H1 (cell line): ENCODE results near the gene HPS5. TPM values are rescaled to one million over a fixed set of nuclear protein-coding genes. Genes with fewer than 3 reads are reported as not detected.

ENCODE experiments used
- CTCF ChIA-PET: fragments of 300-600 bp; sonication (Branson Sonifier 250); formaldehyde crosslinking; loops from one replicate; lab custom pipeline; 2021; ENCODE audit not compliant: partially characterized antibody; lab: Charles Lee
- POLR2A ChIA-PET: fragments of 300-600 bp; sonication (Branson Sonifier 250); formaldehyde crosslinking; loops from one replicate; lab custom pipeline; 2021; ENCODE audit warnings: inconsistent platforms; ENCODE audit not compliant: partially characterized antibody; lab: Charles Lee
- DNase-seq, 2 experiments: peaks; one replicate each; pipeline versions ENCODE4 v3.0.0 to v3.0.0-alpha.2; 2010 to 2022; ENCODE audit warnings: low spot score in 2 of 2, low read depth in 1 of 2, mixed read lengths in 1 of 2
- FAIRE-seq: peaks from 2 replicates; lab custom pipeline; 2011; peaks lifted over from hg19 to GRCh38; lab: Jason Lieb, UNC
- H2AFZ ChIP-seq: 2 replicates; pipeline ENCODE4 v1.8.1; 2012; ENCODE audit warnings: low read length, inconsistent platforms
- H2AK5ac ChIP-seq: 2 replicates; pipeline ENCODE4 v1.6.1; 2013; ENCODE audit warnings: low read depth, low read length
- H2BK120ac ChIP-seq: replicated peaks from 2 replicates; pipeline ENCODE3; 2013; ENCODE audit warnings: low read depth, low read length, inconsistent platforms
- H2BK12ac ChIP-seq: 2 replicates; pipeline ENCODE4 v1.6.1; 2013; ENCODE audit warnings: low read depth, low read length
- H2BK15ac ChIP-seq: 2 replicates; pipeline ENCODE4 v1.6.1; 2013; ENCODE audit warnings: low read length
- H2BK20ac ChIP-seq: 2 replicates; pipeline ENCODE4 v1.6.1; 2013; ENCODE audit warnings: low read length
- H2BK5ac ChIP-seq: 2 replicates; pipeline ENCODE4 v1.6.1; 2013; ENCODE audit warnings: low read depth, low read length
- H3K14ac ChIP-seq: 2 replicates; pipeline ENCODE4 v1.6.1; 2013; ENCODE audit warnings: inconsistent platforms; ENCODE audit not compliant: insufficient read length
- H3K18ac ChIP-seq: 2 replicates; pipeline ENCODE4 v1.6.1; 2013; ENCODE audit warnings: low read length; ENCODE audit errors: extremely low read depth
- H3K23ac ChIP-seq: 2 replicates; pipeline ENCODE4 v1.6.1; 2013; ENCODE audit warnings: inconsistent platforms; ENCODE audit not compliant: insufficient read length
- H3K23me2 ChIP-seq: 2 replicates; pipeline ENCODE4 v1.6.1; 2013; ENCODE audit warnings: low read depth, low read length
- H3K27ac ChIP-seq: 2 replicates; pipeline ENCODE4 v1.6.1; 2011; ENCODE audit warnings: low read depth, low read length, inconsistent platforms
- H3K27me3 ChIP-seq, 4 experiments: replicated peaks in 1 of 4; 1 replicate in 1 of 4; 2 replicates in 3 of 4; pipeline versions ENCODE4 v1.6.1 to v1.8.1; 2011 to 2013; ENCODE audit warnings: low read length in 3 of 4, mild to moderate bottlenecking in 3 of 4, inconsistent platforms in 2 of 4, mixed read lengths in 2 of 4, moderate library complexity in 1 of 4; ENCODE audit not compliant: control insufficient read depth in 3 of 4, insufficient read depth in 3 of 4; ENCODE audit errors: extremely low read depth in 1 of 4
- H3K36me3 ChIP-seq, 4 experiments: 2 replicates each; pipeline versions ENCODE4 v1.6.1 to v1.8.1; 2011 to 2013; ENCODE audit warnings: mild to moderate bottlenecking in 4 of 4, low read length in 3 of 4, moderate library complexity in 2 of 4, control low read depth in 1 of 4, inconsistent platforms in 1 of 4; ENCODE audit not compliant: insufficient read depth in 4 of 4, control insufficient read depth in 2 of 4
- H3K4ac ChIP-seq: replicated peaks from 2 replicates; pipeline ENCODE3; 2013; ENCODE audit warnings: low read length, low read depth, mixed read lengths, inconsistent platforms; ENCODE audit not compliant: insufficient read length
- H3K4me1 ChIP-seq, 4 experiments: replicated peaks in 1 of 4; 1 replicate in 1 of 4; 2 replicates in 3 of 4; pipeline versions ENCODE4 v1.6.1 to v1.8.1; 2011 to 2013; ENCODE audit warnings: low read length in 3 of 4, inconsistent platforms in 2 of 4, mixed read lengths in 1 of 4; ENCODE audit not compliant: insufficient read depth in 4 of 4, control insufficient read depth in 3 of 4
- H3K4me2 ChIP-seq, 2 experiments: 2 replicates each; pipeline versions ENCODE4 v1.6.1 to v1.8.1; 2011 to 2013; ENCODE audit warnings: low read depth in 2 of 2, low read length in 2 of 2, control low read depth in 1 of 2, inconsistent platforms in 1 of 2, mild to moderate bottlenecking in 1 of 2; ENCODE audit not compliant: insufficient read depth in 1 of 2
- H3K4me3 ChIP-seq, 4 experiments: fragments of 200-600, 300-600 bp in 1 of 4; sonication (generic), shearing (Covaris generic), sonication (Bioruptor Twin) in 1 of 4; 2 replicates each; pipeline versions ENCODE4 v1.5.1 to v1.8.1; 2011 to 2016; ENCODE audit warnings: low read length in 4 of 4, low read depth in 3 of 4, control low read depth in 2 of 4, inconsistent platforms in 2 of 4, mild to moderate bottlenecking in 2 of 4, mixed read lengths in 1 of 4, moderate library complexity in 1 of 4; ENCODE audit not compliant: insufficient read depth in 2 of 4; ENCODE audit errors: extremely low read depth in 1 of 4
- H3K56ac ChIP-seq: replicated peaks from 2 replicates; pipeline ENCODE3; 2013; ENCODE audit warnings: low read depth, mild to moderate bottlenecking, mixed read lengths, low read length, inconsistent platforms; ENCODE audit not compliant: insufficient read length
- H3K79me1 ChIP-seq: 2 replicates; pipeline ENCODE4 v1.6.1; 2013; ENCODE audit warnings: low read depth, low read length, control low read depth
- H3K79me2 ChIP-seq, 2 experiments: 2 replicates each; pipeline versions ENCODE4 v1.6.1 to v1.8.1; 2012 to 2013; ENCODE audit warnings: low read length in 2 of 2, mild to moderate bottlenecking in 2 of 2, inconsistent platforms in 1 of 2; ENCODE audit not compliant: insufficient read depth in 2 of 2, control insufficient read depth in 1 of 2
- H3K9ac ChIP-seq, 4 experiments: replicated peaks in 1 of 4; 1 replicate in 1 of 4; 2 replicates in 3 of 4; pipeline versions ENCODE4 v1.6.1 to v1.8.1; 2011 to 2013; ENCODE audit warnings: low read depth in 3 of 4, low read length in 3 of 4, control low read depth in 2 of 4, mild to moderate bottlenecking in 2 of 4, moderate library complexity in 2 of 4, inconsistent platforms in 1 of 4; ENCODE audit errors: extremely low read depth in 1 of 4
- H3K9me3 ChIP-seq, 2 experiments: 2 replicates each; pipeline versions ENCODE4 v1.6.1 to v1.8.1; 2012 to 2013; ENCODE audit warnings: mild to moderate bottlenecking in 2 of 2, moderate library complexity in 2 of 2, control low read depth in 1 of 2, inconsistent platforms in 1 of 2, low read depth in 1 of 2, low read length in 1 of 2, mixed read lengths in 1 of 2; ENCODE audit not compliant: insufficient read depth in 2 of 2
- H4K20me1 ChIP-seq, 2 experiments: replicated peaks in 1 of 2; 2 replicates each; pipeline versions ENCODE3 to v1.8.1; 2011 to 2013; ENCODE audit warnings: inconsistent platforms in 2 of 2, low read length in 2 of 2, mild to moderate bottlenecking in 1 of 2; ENCODE audit not compliant: insufficient read depth in 2 of 2, control insufficient read depth in 1 of 2
- H4K5ac ChIP-seq: 2 replicates; pipeline ENCODE4 v1.6.1; 2013; ENCODE audit warnings: low read length, low read depth, mixed read lengths, inconsistent platforms; ENCODE audit not compliant: insufficient read length
- H4K8ac ChIP-seq: 2 replicates; pipeline ENCODE4 v1.8.0; 2013; ENCODE audit warnings: mild to moderate bottlenecking, moderate library complexity, low read length, inconsistent platforms; ENCODE audit not compliant: insufficient read depth; ENCODE audit errors: extremely low read depth
- H4K91ac ChIP-seq: replicated peaks from 2 replicates; pipeline ENCODE3; 2013; ENCODE audit warnings: low read length, mixed read lengths, inconsistent platforms; ENCODE audit not compliant: insufficient read length
- ASH2L ChIP-seq: fragments of 200-600, 300-600 bp; sonication (generic); IDR thresholded peaks from one replicate; pipeline ENCODE4 v1.7.1; 2017; ENCODE audit warnings: low read length
- BRCA1 ChIP-seq: IDR thresholded peaks from 2 replicates; pipeline ENCODE4 v1.6.1; 2012; ENCODE audit warnings: low read depth, low read length, improper control_type of control experiment
- CHD2 ChIP-seq: IDR thresholded peaks from 2 replicates; pipeline ENCODE4 v1.6.1; 2012; ENCODE audit warnings: low read length, improper control_type of control experiment
- EGR1 ChIP-seq: IDR thresholded peaks from 2 replicates; pipeline ENCODE4 v1.6.1; 2011; ENCODE audit warnings: low read depth, low read length, borderline replicate concordance
- FOSL1 ChIP-seq: IDR thresholded peaks from 2 replicates; pipeline ENCODE4 v1.6.1; 2011; ENCODE audit warnings: mild to moderate bottlenecking, low read depth, low read length, moderate library complexity; ENCODE audit not compliant: insufficient read depth
- MAFK ChIP-seq: IDR thresholded peaks from 2 replicates; pipeline ENCODE4 v1.6.1; 2012; ENCODE audit warnings: low read depth, mild to moderate bottlenecking, improper control_type of control experiment, low read length
- TAF1 ChIP-seq: IDR thresholded peaks from 2 replicates; pipeline ENCODE4 v1.6.1; 2011; ENCODE audit warnings: mild to moderate bottlenecking, low read depth, low read length
- WGBS, 2 experiments: shearing (Covaris generic) in 1 of 2; methylation state at CpG; one replicate each; pipeline versions ENCODE4 v1.1.6 to v1.1.7; 2013 to 2015; ENCODE audit warnings: low lambda C conversion rate in 2 of 2, mixed read lengths in 2 of 2, inconsistent platforms in 1 of 2, low coverage in 1 of 2, missing lambda C conversion rate in 1 of 2; ENCODE audit not compliant: insufficient replicate concordance in 2 of 2, insufficient coverage in 1 of 2, insufficient read length in 1 of 2; ENCODE audit errors: extremely low coverage in 1 of 2, missing lambda C conversion rate in 1 of 2; 5-methylcytosine and 5-hydroxymethylcytosine counted together
- polyA plus RNA-seq, 7 experiments: library from polyadenylated mRNA; depleted of rRNA in 3 of 7; stranded (reverse) in 5 of 7; unstranded in 2 of 7; fragments of >200 nt in 5 of 7; fragments of 200-250 nt in 2 of 7; gene quantifications; 1 replicate in 5 of 7; 2 replicates in 1 of 7; 4 replicates in 1 of 7; pipeline versions ENCODE4 v1.2.1 to v1.2.3, GENCODE V29; 2011 to 2013; ENCODE audit warnings: missing spikeins in 2 of 7, mixed read lengths in 2 of 7
- total RNA-seq: library from RNA; stranded (reverse); fragmentation: NEBNext Ultra II Directional; extraction: Animal tissue kit (Norgen Biotek cat#: 25700); gene quantifications from 2 replicates; pipeline ENCODE4 v1.2.1, GENCODE V29; 2021

HPS5 gene
- total and polyA plus RNA-seq, 2 of the 8 experiments (the other 6 are each of a cell fraction or from before 2014, with no cell fraction given): 5.0 to 18.5 TPM

- Histone ChIP-seq H3K79me2 (no peaks in the 10 kb centered on the region), H3K27me3 (no peaks in the 10 kb centered on the region; a peak in 1 of 7 replicates), H2AFZ (no peak overlapping the region), H3K27ac (no peak overlapping the region), H4K91ac (no peak overlapping the region), H3K56ac (no peak overlapping the region), H3K9ac (no peak overlapping the region), H2BK15ac (no peak overlapping the region), H3K4ac (no peak overlapping the region), H3K4me3 (no peak overlapping the region), H3K36me3 (no peaks in the 10 kb centered on the region), H3K9me3 (no peaks in the 10 kb centered on the region), H3K18ac (no peak overlapping the region), H3K4me2 (no peak overlapping the region), H3K79me1 (no peaks in the 10 kb centered on the region), H2BK20ac (no peak overlapping the region), H2BK5ac (no peak overlapping the region), H4K20me1 (no peaks in the 10 kb centered on the region), H2AK5ac (no peak overlapping the region), H3K23me2 (no peaks in the 10 kb centered on the region), H4K5ac (no peak overlapping the region), H4K8ac (no peak overlapping the region), H3K4me1 (no peaks in the 10 kb centered on the region), H2BK120ac (no peak overlapping the region), H3K14ac (no peak overlapping the region), H3K23ac (no peak overlapping the region), H2BK12ac (no peak overlapping the region)
- WGBS, 2 experiments: 91% methylated on average over 4 of the region's 4 CpGs; no CpG with 5 or more reads in 1 of the 2 experiments
- no peak for DNase-seq
- no peak for TF ChIP-seq CHD2
- TF ChIP-seq EGR1: no peak
- TF ChIP-seq MAFK: no peak
- no peak for TF ChIP-seq ASH2L
- no peak for TF ChIP-seq FOSL1
- no peak for TF ChIP-seq BRCA1
- no peak for TF ChIP-seq TAF1
- ChIA-PET CTCF (interaction anchor here (1.3 to 3.8 kb wide), 2 partner anchors 10 to 119 kb away, joined by 5 to 12 read pairs; no protein-coding TSS in a partner anchor), POLR2A (interaction anchor here (0.9 kb wide), 1 partner anchor 36 kb away, joined by 3 read pairs; no protein-coding TSS in a partner anchor)
- no peak for FAIRE-seq
Observed at GRCh38 chr11:18233912-18234311, 88.0 kb downstream of the HPS5 start.
